A673 (cell line): ENCODE results near the gene PIK3CG.

ENCODE experiments used
- CTCF ChIP-seq: fragments of 300-800, 200-600 bp; sonication (generic); conservative IDR thresholded peaks from 2 replicates; pipeline ENCODE4 v1.5.1; 2017; ENCODE audit warnings: low read depth, mild to moderate bottlenecking, antibody characterized with exemption, low read length, moderate library complexity, mixed read lengths
- EZH2 ChIP-seq: fragments of 200-600 bp; sonication (generic); IDR thresholded peaks from 2 replicates; pipeline ENCODE4 v1.6.1; 2017; ENCODE audit warnings: borderline replicate concordance, low read depth, mild to moderate bottlenecking, mixed read lengths, antibody characterized with exemption, low read length; ENCODE audit not compliant: poor library complexity, severe bottlenecking

- TF ChIP-seq EZH2 (no peak), CTCF (no peak)
Observed at GRCh38 chr7:106952658-106953231, 87.7 kb downstream of the PIK3CG start.
